ENCODE results near the gene FAM114A2. TPM values are rescaled to one million over a fixed set of nuclear protein-coding genes. Genes with fewer than 3 reads are reported as not detected.

The FAM114A2 gene
- total RNA-seq, 1 donor from 2014 or later = 30.4 TPM

GRCh38 chr5:153964191-153964879 is 74.4 kb downstream of the FAM114A2 start:
- Mint-ChIP-seq H3K9me3 (no peaks in the 10 kb centered on the region), H3K27me3 (peaks cover 24% of the 10 kb centered on the region), H3K4me1 (ENCODE audit: unreplicated experiment) (peaks cover 11% of the 10 kb centered on the region), H3K4me3 (no peak overlapping the region), H3K27ac (no peak overlapping the region), H3K36me3 (no peaks in the 10 kb centered on the region)
- TF ChIP-seq CTCF (conservative IDR thresholded peaks at IDR 0.05) = no peak
- DNase-seq (ENCODE audit: extremely low spot score, unreplicated experiment) = no peak

- Mint-ChIP-seq H3K9me3 (no peaks in the 10 kb centered on the region), H3K4me1 (ENCODE audit: unreplicated experiment) (peaks cover 14% of the 10 kb centered on the region), H3K4me3 (no peak overlapping the region), H3K36me3 (no peaks in the 10 kb centered on the region), H3K27me3 (peaks cover 22% of the 10 kb centered on the region), H3K27ac (no peak overlapping the region)
- DNase-seq (ENCODE audit: extremely low spot score, unreplicated experiment) = no peak
- no peak for TF ChIP-seq CTCF (conservative IDR thresholded peaks at IDR 0.05)
These were observed 78.2 kb downstream of the FAM114A2 start for GRCh38 chr5:153960269-153961215.

- Mint-ChIP-seq H3K4me3 (no peak overlapping the region), H3K27me3 (peaks cover 17% of the 10 kb centered on the region), H3K36me3 (no peaks in the 10 kb centered on the region), H3K9me3 (no peaks in the 10 kb centered on the region), H3K4me1 (ENCODE audit: unreplicated experiment) (peaks cover 14% of the 10 kb centered on the region), H3K27ac (no peak overlapping the region)
- no peak for DNase-seq (ENCODE audit: extremely low spot score, unreplicated experiment)
- no peak for TF ChIP-seq CTCF (conservative IDR thresholded peaks at IDR 0.05)
These were observed 79.4 kb downstream of the FAM114A2 start for GRCh38 chr5:153959134-153959957.

GRCh38 chr5:153957205-153957604 is 81.5 kb downstream of the FAM114A2 start:
- peaks cover 14% of the 10 kb centered on the region for H3K4me1 Mint-ChIP-seq (ENCODE audit: unreplicated experiment)
- peaks cover 17% of the 10 kb centered on the region for H3K27me3 Mint-ChIP-seq
- TF ChIP-seq CTCF (conservative IDR thresholded peaks at IDR 0.05) = no peak
- no peaks in the 10 kb centered on the region for H3K36me3 Mint-ChIP-seq
- DNase-seq (ENCODE audit: extremely low spot score, unreplicated experiment) = no peak
- H3K4me3 Mint-ChIP-seq = no peak overlapping the region
- H3K9me3 Mint-ChIP-seq = no peaks in the 10 kb centered on the region
- H3K27ac Mint-ChIP-seq = no peak overlapping the region

GRCh38 chr5:153953411-153953810 is 85.3 kb downstream of the FAM114A2 start:
- Mint-ChIP-seq H3K27me3 (peaks cover 10% of the 10 kb centered on the region), H3K36me3 (no peaks in the 10 kb centered on the region), H3K27ac (no peak overlapping the region), H3K4me3 (no peak overlapping the region), H3K4me1 (ENCODE audit: unreplicated experiment) (no peaks in the 10 kb centered on the region), H3K9me3 (no peaks in the 10 kb centered on the region)
- no peak for DNase-seq (ENCODE audit: extremely low spot score, unreplicated experiment)
- TF ChIP-seq CTCF (conservative IDR thresholded peaks at IDR 0.05) = no peak
